Right lobe of liver (tissue), 4 donors: ENCODE data around the gene YRDC.

Experiments used
- CTCF ChIP-seq, 4 donors: fragments of 200-600 bp in 3 of 4; fragments of 450-650 bp in 1 of 4; IDR thresholded peaks; one replicate each; pipeline versions ENCODE4 v1.5.1 to v1.8.0; 2016 to 2022; ENCODE audit warnings: antibody characterized with exemption in 4 of 4, mild to moderate bottlenecking in 2 of 4
- POLR2A ChIP-seq: fragments of 450-650 bp; IDR thresholded peaks from one replicate; pipeline ENCODE4 v1.6.1; 2017; ENCODE audit warnings: antibody characterized with exemption, mild to moderate bottlenecking
- donor health status: DM: no; HTN: no; CAD: no.
- donor health status: DM: no; HTN: no; CAD: no.
- donor health status: DM: no; HTN: yes; CAD: no.

- TF ChIP-seq CTCF (IDR thresholded peaks at IDR 0.05) (no peak), POLR2A (no peak)
Observed at GRCh38 chr1:37851262-37851661, 43.3 kb upstream of the YRDC start.
